SK-N-SH (cell line): ENCODE results near the gene GALNT17. TPM values are rescaled to one million over a fixed set of nuclear protein-coding genes. Genes with fewer than 3 reads are reported as not detected.

Experiments
- CTCF ChIA-PET: fragments of 300-600, 350-600 bp; formaldehyde crosslinking; extraction: SDS; loops from one replicate; lab custom pipeline; 2021; lab: Yijun Ruan, JAX
- POLR2A ChIA-PET: fragments of 350-600 bp; sonication (Branson Sonifier 250); formaldehyde crosslinking; extraction: SDS; loops from one replicate; lab custom pipeline; 2020; ENCODE audit warnings: antibody characterized with exemption, inconsistent platforms; lab: Yijun Ruan, JAX
- DNase-seq: peaks from one replicate; pipeline ENCODE4 v3.0.0; 2012
- H2AFZ ChIP-seq: fragments of 200-600 bp; sonication (generic); 2 replicates; pipeline ENCODE4 v1.8.1; 2016; ENCODE audit warnings: antibody characterized with exemption, mild to moderate bottlenecking, low read depth
- H3F3A ChIP-seq: fragments of 200-600 bp; sonication (generic); replicated peaks from 2 replicates; pipeline ENCODE3; 2016; ENCODE audit warnings: antibody characterized with exemption, mild to moderate bottlenecking; ENCODE audit not compliant: insufficient read depth
- H3K27ac ChIP-seq, 2 experiments: fragments of 200-500 bp in 1 of 2; fragments of 200-600 bp in 1 of 2; sonication (Bioruptor generic) in 1 of 2; sonication (generic), shearing (Covaris generic) in 1 of 2; 2 replicates each; pipeline versions ENCODE4 v1.5.1 to v1.6.1; 2014 to 2016; ENCODE audit warnings: low read depth in 2 of 2, inconsistent platforms in 1 of 2, low read length in 1 of 2, mild to moderate bottlenecking in 1 of 2, mixed read lengths in 1 of 2
- H3K27me3 ChIP-seq: fragments of 200-600 bp; sonication (generic), shearing (Covaris generic); 2 replicates; pipeline ENCODE4 v1.6.1; 2016; ENCODE audit warnings: mixed run types; ENCODE audit not compliant: insufficient read depth
- H3K36me3 ChIP-seq, 2 experiments: fragments of 200-500 bp in 1 of 2; fragments of 200-600 bp in 1 of 2; sonication (Bioruptor generic) in 1 of 2; sonication (generic) in 1 of 2; replicated peaks in 1 of 2; 2 replicates each; pipeline versions ENCODE3 to v1.5.1; 2014 to 2016; ENCODE audit warnings: low read length in 1 of 2, mild to moderate bottlenecking in 1 of 2; ENCODE audit not compliant: insufficient read depth in 2 of 2, control insufficient read depth in 1 of 2
- H3K4me1 ChIP-seq, 2 experiments: fragments of 200-500 bp in 1 of 2; fragments of 200-600 bp in 1 of 2; sonication (Bioruptor generic) in 1 of 2; sonication (generic), shearing (Covaris generic) in 1 of 2; 2 replicates each; pipeline versions ENCODE4 v1.5.1 to v1.6.1; 2014 to 2016; ENCODE audit warnings: low read depth in 1 of 2, low read length in 1 of 2, mixed run types in 1 of 2; ENCODE audit not compliant: insufficient read depth in 2 of 2, control insufficient read depth in 1 of 2
- H3K4me2 ChIP-seq: fragments of 200-600 bp; sonication (generic), shearing (Covaris generic); 2 replicates; pipeline ENCODE4 v1.6.1; 2017; ENCODE audit warnings: mixed run types
- H3K4me3 ChIP-seq, 2 experiments: fragments of 200-500 bp in 1 of 2; fragments of 200-600 bp in 1 of 2; sonication (Bioruptor generic) in 1 of 2; sonication (generic), shearing (Covaris generic) in 1 of 2; 2 replicates each; pipeline versions ENCODE4 v1.5.1 to v1.8.1; 2014 to 2016; ENCODE audit warnings: low read depth in 2 of 2, inconsistent platforms in 1 of 2, low read length in 1 of 2, mild to moderate bottlenecking in 1 of 2, mixed read lengths in 1 of 2, moderate library complexity in 1 of 2
- H3K79me2 ChIP-seq: fragments of 200-600 bp; sonication (generic); 2 replicates; pipeline ENCODE4 v1.8.1; 2017; ENCODE audit warnings: mild to moderate bottlenecking; ENCODE audit not compliant: insufficient read depth
- H3K9ac ChIP-seq: fragments of 200-600 bp; sonication (generic); 2 replicates; pipeline ENCODE4 v1.6.1; 2017; ENCODE audit warnings: mixed run types
- H3K9me2 ChIP-seq: fragments of 200-600 bp; sonication (generic); 2 replicates; pipeline ENCODE4 v1.6.1; 2017; ENCODE audit warnings: mixed run types
- H3K9me3 ChIP-seq: fragments of 200-600 bp; sonication (generic); 2 replicates; pipeline ENCODE4 v1.6.1; 2017; ENCODE audit warnings: mixed run types, mild to moderate bottlenecking, moderate library complexity
- H4K20me1 ChIP-seq: fragments of 200-600 bp; sonication (generic); 2 replicates; pipeline ENCODE4 v1.6.1; 2017; ENCODE audit warnings: mild to moderate bottlenecking, mixed run types; ENCODE audit not compliant: insufficient read depth
- CHD2 ChIP-seq: fragments of 150-350 bp; IDR thresholded peaks from 2 replicates; pipeline ENCODE4 v1.6.1; 2018; ENCODE audit warnings: low read length; ENCODE audit not compliant: partially characterized antibody
- CTCF ChIP-seq: fragments of 200-600 bp; sonication (generic); IDR thresholded peaks from 2 replicates; pipeline ENCODE4 v1.6.1; 2017; ENCODE audit warnings: antibody characterized with exemption, mild to moderate bottlenecking, moderate library complexity
- ELF1 ChIP-seq: IDR thresholded peaks from 2 replicates; pipeline ENCODE4 v1.4.0; 2012
- FOXJ3 ChIP-seq: sonication (generic); formaldehyde crosslinking; IDR thresholded peaks from 2 replicates; pipeline ENCODE4 v1.5.1; 2020; ENCODE audit warnings: mild to moderate bottlenecking, missing genetic modification reagents
- FOXM1 ChIP-seq: IDR thresholded peaks from 2 replicates; pipeline ENCODE4 v1.4.0; 2012; ENCODE audit warnings: low read depth, mild to moderate bottlenecking
- MEF2A ChIP-seq: IDR thresholded peaks from 2 replicates; pipeline ENCODE4 v1.4.0; 2012; ENCODE audit warnings: low read depth, borderline replicate concordance
- NRF1 ChIP-seq: IDR thresholded peaks from 2 replicates; pipeline ENCODE4 v1.6.1; 2012; ENCODE audit warnings: low read depth, mild to moderate bottlenecking, low read length
- RAD21 ChIP-seq: IDR thresholded peaks from 2 replicates; pipeline ENCODE4 v1.6.1; 2012; ENCODE audit warnings: mild to moderate bottlenecking, low read length
- REST ChIP-seq: IDR thresholded peaks from 2 replicates; pipeline ENCODE4 v1.6.1; 2012; ENCODE audit warnings: mild to moderate bottlenecking, low read depth, low read length, moderate library complexity
- RXRA ChIP-seq: IDR thresholded peaks from 2 replicates; pipeline ENCODE4 v1.4.0; 2012; ENCODE audit warnings: low read depth, mild to moderate bottlenecking, borderline replicate concordance
- TCF12 ChIP-seq: IDR thresholded peaks from 2 replicates; pipeline ENCODE4 v1.4.0; 2012
- USF1 ChIP-seq: IDR thresholded peaks from 2 replicates; pipeline ENCODE4 v1.4.0; 2012; ENCODE audit warnings: low read depth, borderline replicate concordance
- WGBS: methylation state at CpG from one replicate; pipeline ENCODE4 v1.1.6; 2017; ENCODE audit warnings: low lambda C conversion rate; 5-methylcytosine and 5-hydroxymethylcytosine counted together
- polyA plus RNA-seq, 3 experiments: library from polyadenylated mRNA; depleted of rRNA; stranded (reverse); fragments of >200 nt; gene quantifications; 2 replicates each; pipeline ENCODE4 v1.2.3, GENCODE V29; 2012

The GALNT17 gene
- polyA plus RNA-seq, 1 of the 3 experiments (the other 2 are of a cell fraction), result not detected

- CTCF ChIA-PET, result interaction anchor here (0.6 kb wide), 1 partner anchor 9 kb away, joined by 3 read pairs; no protein-coding TSS in a partner anchor
- H3K9me2 ChIP-seq, result no peaks in the 10 kb centered on the region
- H3K9me3 ChIP-seq, result 0 out of 2 replicates have a peak, but pooled peaks cover 3% of the 10 kb centered on the region
These were observed 282.5 kb downstream of the GALNT17 start for GRCh38 chr7:71414490-71414889.

GRCh38 chr7:71419546-71420337 lies 287.8 kb downstream of the GALNT17 start:
- WGBS, result 9% methylated on average over 11 of the region's 12 CpGs

More at GRCh38 chr7:71414490-71414889, 282.5 kb downstream of the GALNT17 start:
- Histone ChIP-seq H3K4me3 (no peak overlapping the region), H3K36me3 (no peaks in the 10 kb centered on the region), H3K4me2 (no peak overlapping the region)
- TF ChIP-seq MEF2A (no peak), RXRA (no peak), USF1 (no peak), FOXJ3 (CRISPR knock-in tag) (no peak), CTCF (no peak), TCF12 (no peak), RAD21 (no peak)
- TF ChIP-seq, all 33 proteins: peak for 0
- WGBS, result 7% methylated on average over 6 of the region's 6 CpGs
- no peak overlapping the region for H3K27ac ChIP-seq
- POLR2A ChIA-PET, result no interaction called here
- no peaks in the 10 kb centered on the region for H3F3A ChIP-seq
- no peak overlapping the region for H3K9ac ChIP-seq
- DNase-seq, result no peak
- no peaks in the 10 kb centered on the region for H3K79me2 ChIP-seq
- no peaks in the 10 kb centered on the region for H3K27me3 ChIP-seq
- no peaks in the 10 kb centered on the region for H4K20me1 ChIP-seq
- no peak overlapping the region for H2AFZ ChIP-seq
- no peaks in the 10 kb centered on the region for H3K4me1 ChIP-seq

More at GRCh38 chr7:71419546-71420337, 287.8 kb downstream of the GALNT17 start:
- Histone ChIP-seq H3K9ac (no peak overlapping the region), H2AFZ (no peak overlapping the region), H3F3A (no peaks in the 10 kb centered on the region), H3K27me3 (no peaks in the 10 kb centered on the region), H3K4me3 (no peak overlapping the region), H3K4me2 (no peak overlapping the region), H3K36me3 (no peaks in the 10 kb centered on the region), H3K79me2 (no peaks in the 10 kb centered on the region), H3K27ac (no peak overlapping the region), H4K20me1 (no peaks in the 10 kb centered on the region), H3K9me3 (0 out of 2 replicates have a peak, but pooled peaks cover 3% of the 10 kb centered on the region), H3K9me2 (no peaks in the 10 kb centered on the region), H3K4me1 (no peaks in the 10 kb centered on the region)
- no peak for DNase-seq
- POLR2A ChIA-PET, result no interaction called here
- TF ChIP-seq NRF1 (no peak), REST (no peak), ELF1 (no peak), FOXM1 (no peak), CHD2 (no peak), FOXJ3 (CRISPR knock-in tag) (no peak)
- CTCF ChIA-PET, result no interaction called here
